22Rv1 (cell line): ENCODE results near the gene UBASH3A.

Experiments
- H3K27ac ChIP-seq: fragments of 450-650 bp; 2 replicates; pipeline ENCODE4 v1.5.1; 2017
- CTCF ChIP-seq: fragments of 450-650 bp; IDR thresholded peaks from 2 replicates; pipeline ENCODE4 v1.5.1; 2017; ENCODE audit warnings: mild to moderate bottlenecking
- ZFX ChIP-seq: fragments of 450-650 bp; IDR thresholded peaks from 2 replicates; pipeline ENCODE4 v1.6.1; 2017; ENCODE audit warnings: antibody characterized with exemption, borderline replicate concordance

UBASH3A gene

GRCh38 chr21:42463861-42464515 is 60.3 kb downstream of the UBASH3A start:
- no peak for TF ChIP-seq ZFX
- no peak for TF ChIP-seq CTCF
- no peak overlapping the region for H3K27ac ChIP-seq

- no peak for TF ChIP-seq ZFX
- TF ChIP-seq CTCF: no peak
- H3K27ac ChIP-seq: no peak overlapping the region
Observed at GRCh38 chr21:42465008-42465802, 61.5 kb downstream of the UBASH3A start.

GRCh38 chr21:42465803-42466127 is 62.1 kb downstream of the UBASH3A start:
- H3K27ac ChIP-seq: no peak overlapping the region
- TF ChIP-seq ZFX (no peak), CTCF (no peak)

GRCh38 chr21:42466700-42467099 is 63.0 kb downstream of the UBASH3A start:
- no peak for TF ChIP-seq CTCF
- TF ChIP-seq ZFX: no peak
- H3K27ac ChIP-seq: no peak overlapping the region

GRCh38 chr21:42467140-42467983 is 63.7 kb downstream of the UBASH3A start:
- TF ChIP-seq ZFX (no peak), CTCF (no peak)
- H3K27ac ChIP-seq: no peak overlapping the region

- no peak overlapping the region for H3K27ac ChIP-seq
- no peak for TF ChIP-seq ZFX
- no peak for TF ChIP-seq CTCF
Observed at GRCh38 chr21:42468491-42469131, 64.9 kb downstream of the UBASH3A start.
